HG02884 (cell line): ENCODE data around the gene SEPTIN2.
"Not testable (repeated sequence)": the region's sequence is repeated elsewhere in the genome, so short reads cannot be mapped to it uniquely, and the experiment has no call there.

ENCODE experiments used
- ATAC-seq: cut with Tn5 transposase; IDR thresholded peaks from one replicate; pipeline ENCODE4 v1.9.1; 2021; ENCODE audit warnings: mild to moderate bottlenecking, moderate library complexity; ENCODE audit not compliant: unreplicated experiment

The SEPTIN2 gene

GRCh38 chr2:241315879-241316631 is at the start of gene SEPTIN2:
Gene SEPTIN2, plus strand, starts transcription at chr2:241315925. Its CDS starts 8,308 bp downstream, at chr2:241324233.
- ATAC-seq: peak; percentile 21

- no peak for ATAC-seq
Observed at GRCh38 chr2:241267249-241268067, 48.3 kb upstream of the SEPTIN2 start.

- ATAC-seq: no peak
Observed at GRCh38 chr2:241268306-241268705, 47.4 kb upstream of the SEPTIN2 start.

- ATAC-seq: no peak
Observed at GRCh38 chr2:241268716-241269445, 46.8 kb upstream of the SEPTIN2 start.

- no peak for ATAC-seq
Observed at GRCh38 chr2:241269707-241270520, 45.8 kb upstream of the SEPTIN2 start.

GRCh38 chr2:241270531-241270930 is 45.2 kb upstream of the SEPTIN2 start:
- no peak for ATAC-seq

- no peak for ATAC-seq
Observed at GRCh38 chr2:241271706-241272302, 43.9 kb upstream of the SEPTIN2 start.

- ATAC-seq: no peak
Observed at GRCh38 chr2:241272303-241273209, 43.2 kb upstream of the SEPTIN2 start.

GRCh38 chr2:241273210-241274020 is 42.3 kb upstream of the SEPTIN2 start:
- ATAC-seq: no peak

GRCh38 chr2:241274127-241274526 is 41.6 kb upstream of the SEPTIN2 start:
- no peak for ATAC-seq

GRCh38 chr2:241275504-241275903 is 40.2 kb upstream of the SEPTIN2 start:
- no peak for ATAC-seq

- no peak for ATAC-seq
Observed at GRCh38 chr2:241275910-241276309, 39.8 kb upstream of the SEPTIN2 start.

GRCh38 chr2:241278306-241278705 is 37.4 kb upstream of the SEPTIN2 start:
- ATAC-seq: not testable (repeated sequence)

- no peak for ATAC-seq
Observed at GRCh38 chr2:241279413-241279812, 36.3 kb upstream of the SEPTIN2 start.

GRCh38 chr2:241279828-241280227 is 35.9 kb upstream of the SEPTIN2 start:
- ATAC-seq: no peak

GRCh38 chr2:241280291-241280690 is 35.4 kb upstream of the SEPTIN2 start:
- ATAC-seq: no peak

- no peak for ATAC-seq
Observed at GRCh38 chr2:241282555-241282954, 33.2 kb upstream of the SEPTIN2 start.

- no peak for ATAC-seq
Observed at GRCh38 chr2:241285596-241285995, 30.1 kb upstream of the SEPTIN2 start.
